H7 (cell line): ENCODE data around the gene MED17. TPM values are rescaled to one million over a fixed set of nuclear protein-coding genes. Genes with fewer than 3 reads are reported as not detected.
A peak's percentile ranks its signal among the peaks of the same experiment; 100 is the strongest.

Experiments
- DNase-seq: peaks from one replicate; pipeline ENCODE4 v3.0.0; 2012
- H3K27me3 ChIP-seq: 2 replicates; pipeline ENCODE4 v1.6.0; 2011; ENCODE audit warnings: mild to moderate bottlenecking, low read length; ENCODE audit not compliant: control insufficient read depth, insufficient read depth
- H3K36me3 ChIP-seq: replicated peaks from 2 replicates; pipeline ENCODE4 v1.5.1; 2011; ENCODE audit warnings: low read length; ENCODE audit not compliant: control insufficient read depth, insufficient read depth
- H3K4me3 ChIP-seq: 2 replicates; pipeline ENCODE4 v1.5.1; 2011; ENCODE audit warnings: low read depth, mild to moderate bottlenecking, control low read depth, low read length, moderate library complexity; ENCODE audit not compliant: insufficient read depth
- total RNA-seq: library from RNA; depleted of rRNA; stranded (reverse); fragments of >200 nt; shearing (Covaris generic); gene quantifications from 2 replicates; pipeline ENCODE4 v1.2.3, GENCODE V29; 2014

Gene MED17
- total RNA-seq, 1 experiment from 2014 or later, result 24.5 TPM

GRCh38 chr11:93817426-93818348 lies 33.6 kb downstream of the MED17 start:
- Histone ChIP-seq H3K27me3 (no peaks in the 10 kb centered on the region), H3K36me3 (peaks cover 2% of the 10 kb centered on the region), H3K4me3 (no peak overlapping the region)
- DNase-seq, result no peak

GRCh38 chr11:93819966-93820695 lies 36.0 kb downstream of the MED17 start:
- H3K36me3 ChIP-seq, result peaks cover 2% of the 10 kb centered on the region; the same call in 1 of the 2 replicates
- H3K4me3 ChIP-seq, result no peak overlapping the region
- DNase-seq, result no peak
- H3K27me3 ChIP-seq, result no peaks in the 10 kb centered on the region

GRCh38 chr11:93820847-93821246 lies 36.8 kb downstream of the MED17 start:
- Histone ChIP-seq H3K27me3 (no peaks in the 10 kb centered on the region), H3K36me3 (peaks cover 1% of the 10 kb centered on the region; the same call in 1 of the 2 replicates), H3K4me3 (no peak overlapping the region)
- DNase-seq, result no peak

- DNase-seq, result no peak
- H3K4me3 ChIP-seq, result no peak overlapping the region
- no peaks in the 10 kb centered on the region for H3K36me3 ChIP-seq
- H3K27me3 ChIP-seq, result no peaks in the 10 kb centered on the region
Observed at GRCh38 chr11:93821617-93822016, 37.5 kb downstream of the MED17 start.

- H3K4me3 ChIP-seq, result no peak overlapping the region
- no peaks in the 10 kb centered on the region for H3K36me3 ChIP-seq
- no peaks in the 10 kb centered on the region for H3K27me3 ChIP-seq
- DNase-seq, result no peak
Observed at GRCh38 chr11:93822359-93822758, 38.3 kb downstream of the MED17 start.

- no peaks in the 10 kb centered on the region for H3K27me3 ChIP-seq
- H3K36me3 ChIP-seq, result no peaks in the 10 kb centered on the region
- DNase-seq, result no peak
- no peak overlapping the region for H3K4me3 ChIP-seq
Observed at GRCh38 chr11:93823210-93823609, 39.1 kb downstream of the MED17 start.

GRCh38 chr11:93827363-93827762 lies 43.3 kb downstream of the MED17 start:
- no peak for DNase-seq
- no peaks in the 10 kb centered on the region for H3K36me3 ChIP-seq
- H3K27me3 ChIP-seq, result no peaks in the 10 kb centered on the region
- H3K4me3 ChIP-seq, result no peak overlapping the region

- H3K4me3 ChIP-seq, result no peak overlapping the region
- no peaks in the 10 kb centered on the region for H3K27me3 ChIP-seq
- no peak for DNase-seq
- no peaks in the 10 kb centered on the region for H3K36me3 ChIP-seq
Observed at GRCh38 chr11:93829598-93829997, 45.5 kb downstream of the MED17 start.

- Histone ChIP-seq H3K4me3 (no peak overlapping the region), H3K36me3 (no peaks in the 10 kb centered on the region), H3K27me3 (no peaks in the 10 kb centered on the region)
- no peak for DNase-seq
Observed at GRCh38 chr11:93831343-93832127, 47.5 kb downstream of the MED17 start.

- DNase-seq, result no peak
- H3K4me3 ChIP-seq, result no peak overlapping the region
- no peaks in the 10 kb centered on the region for H3K36me3 ChIP-seq
- no peaks in the 10 kb centered on the region for H3K27me3 ChIP-seq
Observed at GRCh38 chr11:93832780-93833179, 48.7 kb downstream of the MED17 start.

- Histone ChIP-seq H3K4me3 (no peak overlapping the region), H3K27me3 (no peaks in the 10 kb centered on the region), H3K36me3 (no peaks in the 10 kb centered on the region)
- peak; percentile 42 for DNase-seq
Observed at GRCh38 chr11:93838967-93839366, 54.9 kb downstream of the MED17 start.

GRCh38 chr11:93840180-93840579 lies 56.1 kb downstream of the MED17 start:
- Histone ChIP-seq H3K27me3 (no peaks in the 10 kb centered on the region), H3K4me3 (no peak overlapping the region), H3K36me3 (no peaks in the 10 kb centered on the region)
- no peak for DNase-seq

- Histone ChIP-seq H3K4me3 (no peak overlapping the region), H3K36me3 (no peaks in the 10 kb centered on the region), H3K27me3 (no peaks in the 10 kb centered on the region)
- no peak for DNase-seq
Observed at GRCh38 chr11:93840981-93841380, 56.9 kb downstream of the MED17 start.

- no peaks in the 10 kb centered on the region for H3K27me3 ChIP-seq
- no peak overlapping the region for H3K4me3 ChIP-seq
- no peaks in the 10 kb centered on the region for H3K36me3 ChIP-seq
- DNase-seq, result no peak
Observed at GRCh38 chr11:93841446-93841845, 57.4 kb downstream of the MED17 start.
